Endothelial cell of hepatic sinusoid (primary cell): ENCODE data around the gene MINAR1.
"Not testable (repeated sequence)": the region's sequence is repeated elsewhere in the genome, so short reads cannot be mapped to it uniquely, and the experiment has no call there.

ENCODE experiments used
- in situ Hi-C: cut with HindIII; loops from 2 replicates; pipeline ENCODE4 v1.10.0; 2017; ENCODE audit warnings: low sequenced_read_pairs

Gene MINAR1, protein sequence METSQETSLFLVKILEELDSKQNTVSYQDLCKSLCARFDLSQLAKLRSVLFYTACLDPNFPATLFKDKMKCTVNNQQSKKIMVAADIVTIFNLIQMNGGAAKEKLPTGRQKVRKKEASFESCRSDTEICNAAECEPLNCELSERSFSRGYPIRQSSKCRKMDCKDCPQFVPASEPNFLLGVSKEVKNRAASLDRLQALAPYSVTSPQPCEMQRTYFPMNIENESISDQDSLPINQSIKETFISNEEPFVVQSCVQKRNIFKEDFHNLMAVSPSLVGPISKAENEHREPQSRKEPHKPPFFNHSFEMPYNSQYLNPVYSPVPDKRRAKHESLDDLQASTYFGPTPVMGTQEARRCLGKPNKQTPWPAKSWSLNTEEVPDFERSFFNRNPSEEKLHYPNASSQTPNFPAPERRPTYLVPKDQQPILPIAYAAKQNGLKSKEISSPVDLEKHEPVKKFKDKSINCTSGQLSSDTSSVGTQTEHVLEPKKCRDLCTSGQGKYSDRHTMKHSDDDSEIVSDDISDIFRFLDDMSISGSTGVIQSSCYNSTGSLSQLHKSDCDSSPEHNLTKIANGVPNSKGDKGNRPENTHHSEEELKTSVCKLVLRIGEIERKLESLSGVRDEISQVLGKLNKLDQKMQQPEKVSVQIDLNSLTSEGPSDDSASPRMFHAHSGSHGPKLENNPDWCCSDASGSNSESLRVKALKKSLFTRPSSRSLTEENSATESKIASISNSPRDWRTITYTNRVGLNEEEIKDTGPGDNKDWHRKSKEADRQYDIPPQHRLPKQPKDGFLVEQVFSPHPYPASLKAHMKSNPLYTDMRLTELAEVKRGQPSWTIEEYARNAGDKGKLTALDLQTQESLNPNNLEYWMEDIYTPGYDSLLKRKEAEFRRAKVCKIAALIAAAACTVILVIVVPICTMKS

DNA sequence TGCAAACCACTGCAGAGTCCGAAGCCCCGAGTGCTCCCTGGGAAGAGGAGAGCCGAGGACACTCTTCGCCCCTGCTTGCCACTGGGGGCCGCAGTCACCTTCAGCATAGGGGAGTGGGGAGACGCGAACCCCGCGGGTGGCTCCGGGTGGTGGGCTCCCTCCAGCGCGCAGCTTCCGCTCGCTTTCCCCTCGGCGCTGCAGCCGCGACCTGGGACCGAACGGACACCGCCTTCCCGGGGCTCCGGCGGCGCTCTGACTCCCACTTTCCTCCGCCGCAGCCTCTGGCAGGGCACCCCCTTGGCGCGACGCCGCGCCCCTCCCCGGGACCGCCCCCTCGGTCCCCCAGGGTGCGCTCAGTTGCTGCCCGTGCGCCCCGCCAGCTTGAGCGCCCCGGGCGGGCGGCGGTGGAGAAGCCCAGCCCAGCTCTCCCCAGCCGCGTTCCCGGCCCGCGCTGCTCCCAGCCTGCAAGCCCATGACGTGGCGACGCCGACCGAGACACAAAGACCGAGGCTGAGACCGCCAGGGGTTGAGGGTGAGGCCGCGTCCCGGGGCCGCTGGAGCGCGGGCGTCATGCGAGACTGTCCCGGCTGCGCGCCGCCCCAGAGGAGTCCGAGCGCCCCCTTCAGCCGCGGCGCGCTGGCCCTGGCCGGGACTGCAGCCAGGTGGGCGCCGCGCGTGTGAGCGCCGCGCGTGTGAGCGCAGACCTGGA lies at the start of gene MINAR1:
Gene MINAR1, plus strand, starts transcription at position 701 of the 709 bp plus-strand sequence. CDS start 23,812 bp downstream, outside the sequence.
- in situ Hi-C loops = loop anchor here (5.0 kb wide), 1 partner anchor 49 kb away; no protein-coding TSS in a partner anchor

DNA sequence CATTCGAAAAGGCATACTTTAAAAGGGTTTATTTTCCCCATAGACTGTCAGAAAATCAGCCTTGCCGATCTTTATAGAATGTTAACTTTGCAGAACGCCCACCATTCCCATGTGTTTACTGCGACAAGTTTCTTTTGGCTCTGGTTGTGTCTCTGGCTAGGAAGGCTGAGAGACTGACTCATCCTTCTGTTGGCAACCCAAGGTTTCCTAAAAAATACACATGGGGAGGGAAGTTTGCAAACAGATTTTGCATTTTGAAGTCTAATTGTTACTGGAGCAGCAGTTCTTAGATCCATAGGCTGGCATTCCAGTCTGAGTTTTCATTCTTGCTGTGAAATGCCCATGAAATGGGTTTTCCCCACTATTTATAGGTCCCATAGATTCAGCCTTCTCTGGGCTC lies 37.9 kb upstream of the MINAR1 start:
- in situ Hi-C loops = no loop called here

DNA sequence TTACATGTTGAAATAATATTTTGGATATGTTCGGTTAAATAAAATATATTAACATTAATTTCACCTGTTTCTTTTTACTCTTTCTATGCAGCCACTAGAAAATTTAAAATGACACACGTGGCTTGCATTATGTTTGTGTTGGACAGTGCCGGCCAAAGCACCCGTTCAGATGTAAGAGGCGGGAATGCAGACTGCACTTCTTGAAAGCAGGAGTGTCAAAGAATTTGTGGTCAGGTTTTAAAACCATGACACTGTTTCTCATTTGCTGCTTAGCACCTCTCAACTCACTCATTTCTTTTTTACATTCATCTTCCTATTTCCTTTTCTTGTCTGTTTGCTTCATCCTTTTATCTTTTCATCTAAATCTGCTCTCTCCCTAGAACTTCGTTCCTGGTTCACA lies 35.3 kb upstream of the MINAR1 start:
- in situ Hi-C loops = no loop called here

DNA sequence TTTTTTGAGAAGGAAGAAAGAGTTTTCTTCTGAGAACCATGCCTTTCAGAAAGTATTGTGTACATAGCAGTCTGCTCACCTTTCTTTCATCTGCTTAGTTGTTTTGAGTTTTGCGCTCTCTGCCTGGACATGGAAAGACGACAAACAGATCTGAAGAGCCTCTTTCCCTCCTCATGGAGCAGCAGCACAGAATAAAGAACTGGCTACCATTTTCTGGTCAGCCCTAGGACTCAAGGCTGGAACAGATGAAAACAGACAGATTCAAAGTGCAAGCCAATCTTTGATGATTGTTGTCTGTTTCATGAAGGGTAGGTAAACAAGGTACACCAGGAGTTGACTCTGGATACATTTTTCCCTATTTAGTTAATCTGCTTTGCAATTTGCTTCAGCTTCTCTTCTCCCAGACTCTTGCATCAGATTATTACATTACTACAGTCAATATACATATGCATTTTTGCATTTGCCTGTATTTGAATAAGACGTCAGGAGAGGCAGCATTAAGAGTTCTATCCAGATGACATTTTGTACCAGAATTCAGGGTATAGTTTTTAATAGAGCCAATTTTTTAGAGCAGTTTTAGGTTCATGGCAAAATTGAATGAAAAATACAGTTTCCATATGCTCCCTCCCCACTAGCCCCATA lies 34.7 kb upstream of the MINAR1 start:
- in situ Hi-C loops = no loop called here

DNA sequence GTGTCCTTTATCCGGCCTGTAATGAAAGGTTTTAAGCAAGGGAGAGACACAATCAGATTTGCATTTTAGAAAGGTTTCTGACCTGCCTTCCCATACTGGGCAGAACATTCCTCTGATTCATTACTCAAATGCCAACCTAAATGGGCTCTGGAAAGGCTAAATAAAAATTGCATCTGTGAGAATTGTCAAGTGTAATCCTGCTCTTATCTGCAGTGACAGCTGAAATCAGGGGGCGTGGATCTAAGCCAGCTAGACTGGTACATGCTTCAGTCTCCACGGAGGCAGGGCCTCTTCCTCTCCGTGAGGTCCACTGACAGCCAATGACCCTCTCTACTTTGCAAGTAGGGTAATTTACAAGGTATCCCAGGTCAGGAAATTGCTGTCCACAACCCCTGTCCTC lies 32.5 kb upstream of the MINAR1 start:
- in situ Hi-C loops = no loop called here

DNA sequence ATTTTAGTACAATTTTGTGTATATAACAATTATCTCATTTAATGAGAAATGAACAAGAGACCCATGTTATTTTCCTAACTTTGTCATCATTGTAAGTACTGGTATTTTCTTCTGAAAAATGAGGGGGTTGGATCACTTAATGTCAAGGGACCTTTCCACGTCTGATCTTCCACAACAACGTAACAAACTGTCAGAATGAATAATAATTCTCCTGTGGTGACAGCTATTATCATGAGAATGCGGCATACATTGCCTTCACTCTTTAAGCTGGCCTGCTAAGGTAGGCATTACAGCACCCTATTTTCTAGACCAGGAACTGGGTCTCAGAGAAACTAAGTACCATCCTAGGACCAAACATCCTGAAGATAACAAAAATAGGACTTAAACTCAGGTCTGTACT lies 31.5 kb upstream of the MINAR1 start:
- in situ Hi-C loops = no loop called here

DNA sequence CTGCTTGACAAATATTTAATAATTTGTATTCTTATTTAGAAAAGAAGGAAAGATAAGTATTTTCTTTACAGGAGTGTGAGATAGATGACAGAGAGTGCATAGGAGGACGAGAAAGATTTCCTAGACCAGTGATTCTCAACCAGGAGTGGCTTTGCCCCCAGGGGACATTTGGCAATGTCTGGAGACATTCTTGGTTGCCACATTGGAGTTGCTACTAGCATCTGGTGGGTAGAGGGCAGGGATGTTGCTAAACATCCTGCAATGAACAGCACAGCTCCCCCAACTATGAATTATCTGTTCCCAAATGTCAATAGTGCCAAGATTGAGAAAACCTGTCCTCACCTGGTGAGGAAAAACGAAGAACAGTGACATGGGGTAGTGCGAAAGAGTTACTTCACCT lies 30.8 kb upstream of the MINAR1 start:
- in situ Hi-C loops = no loop called here

DNA sequence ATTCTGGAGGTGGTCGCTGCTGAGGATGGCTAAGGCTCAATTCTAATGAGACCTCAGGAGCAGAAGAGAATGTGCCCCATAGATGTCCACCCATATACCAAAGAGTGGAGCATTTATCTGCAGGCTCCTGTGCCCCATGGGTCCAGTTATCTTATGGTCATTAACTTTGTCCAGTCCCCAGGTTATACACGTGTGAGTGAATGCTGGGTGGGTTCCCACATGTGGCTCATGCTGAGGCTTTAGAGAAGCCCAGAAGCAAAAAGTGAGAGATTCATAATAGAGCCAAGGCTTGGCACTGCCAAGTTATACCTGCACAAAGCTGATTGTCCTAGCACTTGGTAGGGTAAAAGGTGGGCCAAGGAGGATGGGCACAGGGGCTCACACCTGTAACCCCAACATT lies 30.0 kb upstream of the MINAR1 start:
- in situ Hi-C loops = no loop called here

DNA sequence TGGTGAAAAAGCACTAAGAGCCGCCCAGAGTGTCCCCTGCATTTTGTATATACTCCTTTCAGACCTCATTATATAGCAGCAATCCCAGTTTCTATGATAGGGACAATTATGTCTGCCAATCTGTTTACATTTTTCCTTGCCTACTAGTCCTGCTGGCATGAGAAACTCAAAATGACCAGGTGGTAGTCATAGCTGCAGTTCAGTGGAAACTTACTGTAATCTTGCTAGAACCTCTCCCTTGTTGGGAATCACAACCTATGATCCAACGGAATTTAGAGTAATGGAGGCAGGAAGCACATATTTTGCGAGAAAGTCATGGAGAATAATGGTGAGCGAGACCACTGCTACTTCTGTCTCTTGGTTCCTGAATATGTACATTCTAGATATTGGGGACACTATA lies 28.6 kb upstream of the MINAR1 start:
- in situ Hi-C loops = no loop called here

DNA sequence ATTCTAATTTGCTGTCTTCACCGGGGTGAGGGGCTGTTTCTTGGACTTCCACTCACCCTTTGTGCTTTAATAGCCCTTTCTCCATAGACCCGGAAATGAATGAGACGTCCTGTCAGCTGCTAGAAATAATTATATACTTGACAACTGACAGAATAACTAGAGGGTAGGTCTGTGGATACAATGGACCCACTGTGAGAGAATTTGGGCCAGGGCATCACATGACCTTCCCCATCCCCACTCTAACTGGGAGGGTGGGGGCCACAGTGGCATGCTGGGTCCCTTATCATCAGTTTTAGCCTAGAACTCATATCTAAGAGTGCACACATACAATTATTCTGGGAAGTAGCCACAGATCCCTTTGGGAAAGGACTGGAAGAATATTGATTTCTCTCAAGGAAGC lies 25.9 kb upstream of the MINAR1 start:
- in situ Hi-C loops = loop anchor here (5.0 kb wide), 1 partner anchor 91 kb away; no protein-coding TSS in a partner anchor

DNA sequence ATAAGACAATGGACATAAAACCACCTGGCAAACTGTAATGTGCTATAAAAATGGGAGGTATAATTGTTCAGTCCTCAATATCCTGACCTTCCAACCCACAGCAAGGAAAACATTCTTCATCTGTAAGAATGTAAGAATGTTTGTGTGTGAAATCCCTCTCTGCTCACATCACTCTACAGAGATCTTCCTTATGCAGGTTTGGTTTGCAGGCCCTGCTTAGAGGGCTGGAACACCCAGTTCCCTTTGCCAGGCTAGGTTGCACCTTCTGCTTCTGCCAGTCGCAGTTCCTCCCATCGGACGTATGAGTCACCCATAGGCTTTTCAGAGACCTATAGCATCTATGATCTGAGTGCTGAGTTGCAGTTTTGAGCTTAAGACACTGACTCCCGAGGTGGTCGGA lies 24.1 kb upstream of the MINAR1 start:
- in situ Hi-C loops = loop anchor here (5.0 kb wide), 1 partner anchor 89 kb away; no protein-coding TSS in a partner anchor

DNA sequence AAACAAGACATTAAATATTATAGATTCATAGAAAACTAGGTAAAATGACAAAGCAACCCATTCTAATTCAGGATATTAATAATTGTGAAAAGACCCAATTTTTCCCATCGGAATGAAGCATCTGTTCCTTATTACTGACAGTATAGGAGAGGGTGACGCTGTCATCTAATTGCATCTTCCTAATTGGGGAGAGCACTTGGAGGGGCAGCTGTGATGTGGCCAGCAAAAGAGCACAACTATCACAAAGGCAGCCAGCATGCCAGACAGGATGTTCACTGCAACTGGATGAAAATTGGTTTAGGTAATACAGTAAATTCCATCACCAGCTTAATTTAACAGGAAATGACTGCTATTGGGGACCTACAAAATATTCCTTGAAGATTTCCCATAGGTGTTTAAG lies 21.9 kb upstream of the MINAR1 start:
- in situ Hi-C loops = no loop called here

DNA sequence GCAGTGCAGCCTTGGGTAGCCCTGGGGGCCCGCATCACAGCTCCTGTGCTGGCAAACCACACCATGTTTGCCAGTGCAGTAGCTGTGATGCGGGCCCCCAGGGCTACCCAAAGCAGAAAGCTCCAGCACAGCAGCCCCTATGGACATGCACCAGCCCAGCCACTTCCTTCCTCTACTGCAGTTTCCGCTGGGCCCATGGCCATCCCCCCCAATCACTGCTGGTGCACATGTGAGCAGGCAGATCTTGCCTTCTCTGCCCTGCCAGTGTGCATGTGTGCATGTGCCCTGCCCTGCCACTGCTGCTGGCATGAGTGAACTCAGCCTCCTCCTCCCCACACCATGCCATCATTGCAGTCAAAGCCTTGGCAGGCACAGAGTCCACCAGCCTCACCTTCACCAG lies 20.1 kb upstream of the MINAR1 start:
- in situ Hi-C loops = no loop called here

DNA sequence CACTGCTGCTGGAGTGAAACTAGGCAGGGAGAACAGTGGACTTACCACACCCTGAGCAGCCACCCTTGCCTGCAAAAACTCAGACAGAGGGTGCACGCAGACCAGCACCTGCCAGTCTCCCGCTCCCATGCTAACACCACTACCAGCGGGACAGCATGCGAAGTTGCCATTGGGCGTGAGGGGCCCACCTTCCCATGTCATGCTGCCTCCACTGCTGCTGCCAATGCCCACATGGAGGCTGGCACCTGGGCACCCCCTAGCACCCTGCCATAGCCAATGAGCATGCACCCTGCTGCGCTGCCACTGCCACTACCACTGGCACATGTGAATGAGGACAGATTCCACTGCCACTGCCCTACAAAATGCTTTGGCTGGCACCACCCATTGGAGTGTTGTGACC lies 19.7 kb upstream of the MINAR1 start:
- in situ Hi-C loops = no loop called here

DNA sequence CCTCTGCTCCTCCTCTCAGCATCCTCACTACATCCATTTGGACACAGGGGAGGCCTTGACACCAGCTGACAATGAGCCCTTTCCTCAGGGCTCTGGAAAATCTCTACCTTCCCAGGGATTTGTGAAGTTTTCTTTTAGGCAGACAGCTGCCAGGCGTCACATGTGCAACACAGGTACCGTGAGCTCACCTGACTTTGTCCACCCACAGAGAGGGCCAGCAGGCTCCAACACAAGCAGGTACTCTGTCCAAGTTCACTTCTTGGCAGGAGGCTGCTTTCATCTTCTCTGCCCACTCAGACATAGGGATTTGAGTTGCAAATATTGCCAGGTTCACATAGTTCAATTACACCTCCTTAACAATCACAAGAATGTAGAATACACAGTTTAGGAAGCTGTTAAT lies 15.3 kb upstream of the MINAR1 start:
- in situ Hi-C loops = no loop called here

DNA sequence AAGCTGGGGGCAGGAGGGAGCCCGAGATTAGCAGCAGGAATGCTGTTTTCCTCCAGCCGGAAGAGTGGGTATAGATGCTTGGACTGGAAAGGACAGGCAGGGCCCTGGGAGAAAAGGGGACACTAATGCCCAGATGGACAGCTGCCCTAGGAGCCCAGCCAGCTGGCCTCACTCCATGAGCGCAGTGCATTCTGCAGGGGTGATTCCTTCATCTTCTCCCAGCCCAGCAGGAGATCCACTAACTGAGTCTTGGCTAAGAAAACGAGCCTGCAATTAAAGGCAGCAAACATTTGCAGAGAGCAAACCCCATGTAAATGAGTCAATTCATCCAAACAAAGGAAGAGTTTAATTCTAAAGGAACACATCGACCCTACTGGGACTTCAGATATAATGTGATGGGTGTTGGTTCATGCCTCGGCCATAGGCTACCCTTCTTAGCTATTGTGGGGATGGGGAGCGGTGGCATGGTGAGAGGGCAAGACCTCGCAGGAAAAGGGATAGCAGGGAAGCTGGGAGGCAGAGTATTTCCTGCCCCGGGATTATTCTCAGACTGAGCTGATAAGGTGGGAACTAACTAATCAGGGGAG lies 13.3 kb upstream of the MINAR1 start:
- in situ Hi-C loops = no loop called here

DNA sequence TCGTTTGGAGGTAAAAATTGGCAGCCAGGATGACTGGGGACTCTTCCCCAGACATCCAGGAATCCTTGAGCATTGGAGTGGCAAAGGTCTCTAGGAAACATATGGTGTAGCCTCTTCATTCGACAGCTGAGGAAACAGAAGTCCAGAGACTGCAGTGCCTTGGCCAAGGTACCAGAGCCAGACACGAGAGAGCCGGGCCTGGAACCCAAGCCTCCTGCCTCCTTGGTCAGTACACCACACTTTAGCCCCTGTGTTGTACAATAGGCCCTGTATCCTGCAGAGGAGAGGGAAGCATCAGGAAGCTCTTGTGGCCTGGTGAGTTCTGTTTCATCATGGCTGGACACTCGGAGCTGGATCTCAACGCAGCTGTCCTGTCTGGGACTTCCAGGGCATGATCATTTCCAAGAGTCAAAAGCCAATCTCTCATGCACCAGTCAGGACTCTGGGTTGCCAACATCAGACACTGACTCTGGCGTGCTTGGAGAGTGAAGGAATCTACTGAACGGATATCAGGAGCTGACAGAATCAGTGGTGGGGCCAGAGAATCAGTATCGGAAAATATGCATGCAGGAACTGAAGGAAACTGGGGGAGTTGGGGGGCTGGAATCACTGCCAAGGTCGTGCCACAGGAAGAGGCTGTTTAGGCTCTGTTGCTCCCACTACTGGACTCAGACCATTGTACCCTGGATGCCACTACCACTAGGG lies 6.4 kb upstream of the MINAR1 start:
- in situ Hi-C loops = no loop called here

DNA sequence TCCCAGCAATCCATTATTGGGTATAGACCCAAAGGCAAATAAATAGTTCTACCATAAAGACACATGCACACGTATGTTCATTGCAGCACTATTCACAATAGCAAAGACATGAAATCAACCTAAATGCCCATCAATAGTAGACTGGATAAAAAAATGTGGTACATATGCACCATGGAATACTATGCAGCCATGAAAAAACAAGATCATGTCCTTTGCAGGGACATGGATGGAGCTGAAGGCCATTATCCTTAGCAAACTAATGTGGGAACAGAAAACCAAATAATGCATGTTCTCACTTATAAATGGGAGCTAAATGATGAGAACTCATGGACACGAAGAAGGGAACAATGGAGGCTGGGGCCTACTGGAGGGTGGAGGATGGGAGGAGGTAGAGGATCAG lies 5.2 kb upstream of the MINAR1 start:
- in situ Hi-C loops = not testable (repeated sequence)

DNA sequence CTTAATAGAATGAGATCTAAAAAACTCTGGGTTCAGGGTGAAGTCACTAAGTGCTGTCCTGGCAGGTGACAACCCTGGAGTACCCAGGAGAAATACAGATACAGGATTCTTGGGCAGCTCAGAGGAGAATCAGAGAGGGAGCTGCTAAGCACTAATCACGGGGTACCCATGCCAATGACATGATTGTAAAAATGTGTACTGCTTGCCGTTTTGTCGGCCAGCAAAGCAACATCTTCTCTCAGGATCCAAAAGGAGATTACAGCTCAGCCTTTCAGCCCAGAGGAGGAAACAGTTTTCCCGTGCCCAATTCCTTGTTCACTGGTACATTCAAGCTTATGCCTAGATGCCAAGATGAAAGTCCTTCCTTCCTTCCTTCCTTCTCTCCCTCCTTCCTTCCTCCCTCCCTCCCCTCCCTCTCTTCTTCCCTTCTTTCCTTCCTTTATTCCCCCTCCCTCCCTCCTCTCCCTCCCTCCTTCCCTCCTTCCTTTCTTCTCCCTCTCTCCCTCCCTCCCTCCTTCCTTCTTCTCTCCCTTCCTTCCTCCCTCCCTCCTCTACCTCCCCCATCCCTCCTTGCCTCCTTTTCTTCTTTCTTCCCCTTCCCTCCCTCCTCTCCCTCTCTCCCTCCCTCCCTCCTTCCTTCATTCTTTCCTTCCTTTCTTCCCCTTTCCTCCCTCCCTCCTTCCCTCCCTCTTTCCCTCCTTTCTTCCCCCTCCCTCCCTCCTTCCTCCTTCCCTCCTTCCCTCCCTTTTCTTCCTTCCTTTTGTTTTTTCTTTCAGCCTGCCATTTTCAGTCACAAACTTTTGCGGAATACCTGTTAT lies 4.1 kb upstream of the MINAR1 start:
- in situ Hi-C loops = no loop called here
